Panc1 (cell line): ENCODE measurements around the gene DSCAML1. TPM values are rescaled to one million over a fixed set of nuclear protein-coding genes. Genes with fewer than 3 reads are reported as not detected.

ENCODE experiments used
- ATAC-seq: fragments of 200-7000 bp; cut with Tn5 transposase; 2 replicates; pipeline ENCODE4 v1.9.1; 2020; ENCODE audit warnings: mild to moderate bottlenecking, moderate library complexity
- BruUV-seq: library from RNA; stranded (reverse); fragments of 400-500 nt; replicated peaks from 2 replicates; lab custom pipeline; 2021; lab: Mats Ljungman, UMichigan
- CTCF ChIA-PET: fragments of 300-600 bp; sonication (Branson Sonifier 250); formaldehyde crosslinking; loops from one replicate; lab custom pipeline; 2022; ENCODE audit warnings: antibody characterized with exemption; lab: Charles Lee
- POLR2A ChIA-PET: fragments of 300-600 bp; sonication (Branson Sonifier 250); formaldehyde crosslinking; loops from one replicate; lab custom pipeline; 2022; ENCODE audit warnings: antibody characterized with exemption; lab: Charles Lee
- DNase-seq: peaks from one replicate; pipeline ENCODE4 v3.0.0-alpha.2; 2010; ENCODE audit warnings: low read depth, low spot score
- H3K27ac ChIP-seq: 2 replicates; pipeline ENCODE4 v1.5.1; 2011; ENCODE audit warnings: mild to moderate bottlenecking, low read length, inconsistent platforms
- H3K27me3 ChIP-seq: fragments of 200-500 bp; sonication (Bioruptor generic); 2 replicates; pipeline ENCODE4 v1.6.0; 2014; ENCODE audit warnings: low read length, inconsistent platforms; ENCODE audit not compliant: control insufficient read depth, insufficient read depth
- H3K36me3 ChIP-seq: fragments of 200-500 bp; sonication (Bioruptor generic); 2 replicates; pipeline ENCODE4 v1.5.1; 2014; ENCODE audit warnings: inconsistent platforms, mild to moderate bottlenecking, low read length, moderate library complexity; ENCODE audit not compliant: control insufficient read depth, insufficient read depth
- H3K4me1 ChIP-seq: 2 replicates; pipeline ENCODE4 v1.5.1; 2011; ENCODE audit warnings: inconsistent platforms, mild to moderate bottlenecking, low read length, moderate library complexity; ENCODE audit not compliant: control insufficient read depth, insufficient read depth
- H3K4me3 ChIP-seq, 2 experiments: 2 replicates each; pipeline ENCODE4 v1.5.1; 2011 to 2012; ENCODE audit warnings: low read depth in 2 of 2, low read length in 2 of 2, mild to moderate bottlenecking in 2 of 2, inconsistent platforms in 1 of 2, moderate library complexity in 1 of 2
- H3K9me3 ChIP-seq: fragments of 200-500 bp; sonication (Bioruptor generic); 2 replicates; pipeline ENCODE4 v1.5.1; 2014; ENCODE audit warnings: low read depth, mild to moderate bottlenecking, inconsistent platforms, low read length, moderate library complexity; ENCODE audit not compliant: control insufficient read depth, insufficient read depth
- CTCF ChIP-seq: fragments of 450-650 bp; IDR thresholded peaks from 2 replicates; pipeline ENCODE4 v1.5.1; 2017; ENCODE audit warnings: mild to moderate bottlenecking
- POLR2AphosphoS5 ChIP-seq: IDR thresholded peaks from 2 replicates; pipeline ENCODE4 v1.6.1; 2012; ENCODE audit warnings: mild to moderate bottlenecking, low read depth, low read length, moderate library complexity
- REST ChIP-seq, 2 experiments: IDR thresholded peaks; 2 replicates each; pipeline ENCODE4 v1.6.1; 2011 to 2012; ENCODE audit warnings: low read depth in 2 of 2, control low read depth in 1 of 2, low read length in 1 of 2, mild to moderate bottlenecking in 1 of 2, moderate library complexity in 1 of 2; ENCODE audit not compliant: insufficient read depth in 1 of 2
- SIN3A ChIP-seq: IDR thresholded peaks from 2 replicates; pipeline ENCODE4 v1.6.1; 2012; ENCODE audit warnings: low read depth, mild to moderate bottlenecking, low read length, moderate library complexity, borderline replicate concordance; ENCODE audit not compliant: insufficient read depth
- TCF7L2 ChIP-seq: IDR thresholded peaks from 2 replicates; pipeline ENCODE4 v1.6.1; 2011; ENCODE audit warnings: mild to moderate bottlenecking, low read depth, low read length, inconsistent platforms
- in situ Hi-C: cut with HindIII; loops from 2 replicates; pipeline ENCODE4 v1.10.0; 2016; ENCODE audit warnings: low sequenced_read_pairs, low pct_unique_long_range_greater_than_20kb
- intact Hi-C: fragments of 100-400 bp; cut with micrococcal nuclease; formaldehyde crosslinking; loops from one replicate; pipeline ENCODE4 v1.10.0; 2022; ENCODE audit not compliant: unreplicated experiment
- total RNA-seq: library from RNA; stranded (reverse); gene quantifications from one replicate; pipeline ENCODE4 v1.2.1, GENCODE V29; 2021; ENCODE audit not compliant: unreplicated experiment

DSCAML1 gene
- total RNA-seq, 1 experiment from 2014 or later = 1.6 TPM

- no peak for DNase-seq
Observed at GRCh38 chr11:117461396-117462182, 335.4 kb downstream of the DSCAML1 start.

GRCh38 chr11:117459979-117460300 lies 337.1 kb downstream of the DSCAML1 start:
- DNase-seq (no peak), ATAC-seq (no peak)
- Histone ChIP-seq H3K4me1 (no peaks in the 10 kb centered on the region), H3K4me3 (no peak overlapping the region), H3K36me3 (no peaks in the 10 kb centered on the region), H3K27ac (no peak overlapping the region), H3K9me3 (no peaks in the 10 kb centered on the region), H3K27me3 (no peaks in the 10 kb centered on the region; the same call in 1 of the 2 replicates)
- in situ Hi-C loops = no loop called here
- TF ChIP-seq TCF7L2 (no peak), CTCF (no peak), SIN3A (no peak), REST (IDR thresholded peaks at IDR 0.05; ENCODE audit: insufficient read depth in 1 of 2, low read depth in 2 of 2, low read length in 1 of 2) (no peak), POLR2AphosphoS5 (no peak)
- ChIA-PET POLR2A (no interaction called here), CTCF (interaction anchor here (1.2 kb wide), 1 partner anchor 23 kb away, joined by 3 read pairs; no protein-coding TSS in a partner anchor)
- BruUV-seq = no TSS peak
- intact Hi-C loops = no loop called here

More at GRCh38 chr11:117461396-117462182, 335.4 kb downstream of the DSCAML1 start:
- no peaks in the 10 kb centered on the region for H3K9me3 ChIP-seq
- in situ Hi-C loops (no loop called here), intact Hi-C loops (no loop called here)
- ATAC-seq = no peak
- no peak overlapping the region for H3K27ac ChIP-seq
- POLR2A ChIA-PET = no interaction called here
- no peaks in the 10 kb centered on the region for H3K4me1 ChIP-seq
- CTCF ChIA-PET = no interaction called here
- no peaks in the 10 kb centered on the region for H3K36me3 ChIP-seq
- BruUV-seq = no TSS peak
- H3K27me3 ChIP-seq = no peaks in the 10 kb centered on the region
- H3K4me3 ChIP-seq = no peak overlapping the region
- TF ChIP-seq CTCF = no peak
- no peak for TF ChIP-seq SIN3A
- TF ChIP-seq TCF7L2 = no peak
- TF ChIP-seq POLR2AphosphoS5 = no peak
- no peak for TF ChIP-seq REST (IDR thresholded peaks at IDR 0.05; ENCODE audit: insufficient read depth in 1 of 2, low read depth in 2 of 2, low read length in 1 of 2)
